Measurements from ENCODE around the gene GATAD2B. TPM values are rescaled to one million over a fixed set of nuclear protein-coding genes. Genes with fewer than 3 reads are reported as not detected.

The GATAD2B gene
- total and polyA plus RNA-seq, 2 of the 4 experiments (the other 2 are of a cell fraction): 3.8 to 6.2 TPM

DNA sequence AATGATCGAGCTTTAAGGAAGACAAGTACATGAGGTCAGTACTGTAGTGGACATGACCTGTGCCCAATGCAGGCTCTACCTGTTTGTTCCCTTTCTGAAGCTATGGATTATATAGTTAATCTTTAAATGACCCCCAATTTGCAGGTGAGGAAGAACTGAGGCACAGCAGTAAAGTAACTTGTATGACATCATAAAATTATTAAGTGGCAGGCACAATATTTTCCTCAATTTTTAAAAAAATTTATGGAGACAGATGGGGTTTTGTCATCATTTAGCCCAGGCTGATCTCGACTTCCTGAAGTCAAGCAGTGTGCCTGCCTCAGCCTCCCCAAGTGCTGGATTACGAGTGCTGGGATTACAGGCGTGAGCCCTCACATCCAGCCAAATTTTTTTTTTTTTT, 3.6 kb upstream of the GATAD2B start:
- Histone ChIP-seq H3K14ac (replicated peaks; ENCODE audit: low read depth, low read length) (no peak overlapping the region), H2AK9ac (replicated peaks; ENCODE audit: low read depth, low read length, poor library complexity) (no peak overlapping the region), H4K5ac (ENCODE audit: low read depth, low read length) (no peak overlapping the region), H4K91ac (ENCODE audit: insufficient read depth, low read depth, low read length) (no peak overlapping the region), H3K18ac (ENCODE audit: low read depth, low read length) (no peak overlapping the region), H3K4me1 (ENCODE audit: control insufficient read depth, insufficient read depth, low read length) (peaks cover 10% of the 10 kb centered on the region), H3K4me3 (ENCODE audit: insufficient read depth, low read depth, low read length) (no peak overlapping the region), H3K27ac (ENCODE audit: insufficient read depth, low read length) (no peak overlapping the region), H3K9ac (ENCODE audit: low read depth, low read length) (no peak overlapping the region), H3K23ac (ENCODE audit: low read depth, low read length) (no peak overlapping the region), H3K36me3 (ENCODE audit: control insufficient read depth, insufficient read depth, low read length) (peaks cover 9% of the 10 kb centered on the region; the same call in 1 of the 2 replicates), H3K27me3 (ENCODE audit: control insufficient read depth, insufficient read depth, low read length) (no peaks in the 10 kb centered on the region), H3K9me1 (ENCODE audit: insufficient read depth, low read length) (peaks cover 6% of the 10 kb centered on the region), H4K8ac (ENCODE audit: low read depth in 2 of 2, low read length in 2 of 2) (no peak overlapping the region), H3K9me3 (ENCODE audit: control insufficient read depth, insufficient read depth, low read length) (no peaks in the 10 kb centered on the region), H3K79me1 (ENCODE audit: low read depth in 1 of 2, low read length in 2 of 2) (peaks cover 0 to 26% of the 10 kb centered on the region in 2 experiments; a peak in 2 of 4 replicates), H3K56ac (ENCODE audit: extremely low read depth, insufficient read depth, low read length) (no peak overlapping the region), H3K4me2 (ENCODE audit: low read depth, low read length) (no peak overlapping the region), H2BK15ac (ENCODE audit: low read depth, low read length) (no peak overlapping the region), H2AK5ac (ENCODE audit: low read depth, low read length) (no peak overlapping the region), H4K20me1 (ENCODE audit: insufficient read depth, low read length) (peaks cover 15% of the 10 kb centered on the region; the same call in 1 of the 2 replicates), H2BK20ac (ENCODE audit: low read depth, low read length) (no peak overlapping the region), H2AFZ (replicated peaks; ENCODE audit: low read length, poor library complexity) (no peak overlapping the region), H2BK5ac (ENCODE audit: low read depth, low read length, poor library complexity, severe bottlenecking) (no peak overlapping the region), H2BK120ac (ENCODE audit: low read depth, low read length) (no peak overlapping the region), H3K4ac (ENCODE audit: low read depth, low read length) (no peak overlapping the region)
- no TSS peak for BruUV-seq (replicated peaks)
- TF ChIP-seq SMC3 (IDR thresholded peaks at IDR 0.05; ENCODE audit: low read depth, low read length): no peak
- no peak for TF ChIP-seq RAD21 (IDR thresholded peaks at IDR 0.05; ENCODE audit: low read length)
- TF ChIP-seq RCOR1 (IDR thresholded peaks at IDR 0.05; ENCODE audit: insufficient replicate concordance, low read length): no peak
- no peak for TF ChIP-seq CHD1 (IDR thresholded peaks at IDR 0.05; ENCODE audit: low read depth, low read length)
- no peak for TF ChIP-seq RFX5 (IDR thresholded peaks at IDR 0.05; ENCODE audit: low read depth, low read length)
- TF ChIP-seq MAZ (IDR thresholded peaks at IDR 0.05; ENCODE audit: borderline replicate concordance, low read depth, low read length): no peak
- TF ChIP-seq MAFK (IDR thresholded peaks at IDR 0.05; ENCODE audit: low read depth, low read length): no peak
- TF ChIP-seq NFE2L2 (IDR thresholded peaks at IDR 0.05; ENCODE audit: low read depth, low read length): no peak
- TF ChIP-seq POLR2A (IDR thresholded peaks at IDR 0.05; ENCODE audit: low read depth, low read length): no peak
- TF ChIP-seq, protein P1, sequence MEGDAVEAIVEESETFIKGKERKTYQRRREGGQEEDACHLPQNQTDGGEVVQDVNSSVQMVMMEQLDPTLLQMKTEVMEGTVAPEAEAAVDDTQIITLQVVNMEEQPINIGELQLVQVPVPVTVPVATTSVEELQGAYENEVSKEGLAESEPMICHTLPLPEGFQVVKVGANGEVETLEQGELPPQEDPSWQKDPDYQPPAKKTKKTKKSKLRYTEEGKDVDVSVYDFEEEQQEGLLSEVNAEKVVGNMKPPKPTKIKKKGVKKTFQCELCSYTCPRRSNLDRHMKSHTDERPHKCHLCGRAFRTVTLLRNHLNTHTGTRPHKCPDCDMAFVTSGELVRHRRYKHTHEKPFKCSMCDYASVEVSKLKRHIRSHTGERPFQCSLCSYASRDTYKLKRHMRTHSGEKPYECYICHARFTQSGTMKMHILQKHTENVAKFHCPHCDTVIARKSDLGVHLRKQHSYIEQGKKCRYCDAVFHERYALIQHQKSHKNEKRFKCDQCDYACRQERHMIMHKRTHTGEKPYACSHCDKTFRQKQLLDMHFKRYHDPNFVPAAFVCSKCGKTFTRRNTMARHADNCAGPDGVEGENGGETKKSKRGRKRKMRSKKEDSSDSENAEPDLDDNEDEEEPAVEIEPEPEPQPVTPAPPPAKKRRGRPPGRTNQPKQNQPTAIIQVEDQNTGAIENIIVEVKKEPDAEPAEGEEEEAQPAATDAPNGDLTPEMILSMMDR (conservative IDR thresholded peaks at IDR 0.05; ENCODE audit: low read depth, low read length): no peak
- TF ChIP-seq FOS (IDR thresholded peaks at IDR 0.05; ENCODE audit: low read depth, low read length): no peak
- ATAC-seq (ENCODE audit: low read depth) (no peak), DNase-seq (no peak)
- intact Hi-C loops (cut with micrococcal nuclease): loop anchor here (10.0 kb wide), 1 partner anchor 132 kb away; no protein-coding TSS in a partner anchor
- no CpG with 5 or more reads among the region's 4 CpGs for WGBS, 2 experiments (ENCODE audit: extremely low coverage in 2 of 2, insufficient read length in 1 of 2)
- in situ Hi-C loops (cut with MboI; ENCODE audit: low sequenced_read_pairs): no loop called here
- POLR2A ChIA-PET (ENCODE audit: unreplicated experiment): no interaction called here
- CTCF ChIA-PET: no interaction called here
- dilution Hi-C loops (cut with HindIII; ENCODE audit: low sequenced_read_pairs, unreplicated experiment): no loop called here
